Measurements from ENCODE around the gene INTS15.
"Not testable (repeated sequence)": the region's sequence is repeated elsewhere in the genome, so short reads cannot be mapped to it uniquely, and the experiment has no call there.

The INTS15 gene

DNA sequence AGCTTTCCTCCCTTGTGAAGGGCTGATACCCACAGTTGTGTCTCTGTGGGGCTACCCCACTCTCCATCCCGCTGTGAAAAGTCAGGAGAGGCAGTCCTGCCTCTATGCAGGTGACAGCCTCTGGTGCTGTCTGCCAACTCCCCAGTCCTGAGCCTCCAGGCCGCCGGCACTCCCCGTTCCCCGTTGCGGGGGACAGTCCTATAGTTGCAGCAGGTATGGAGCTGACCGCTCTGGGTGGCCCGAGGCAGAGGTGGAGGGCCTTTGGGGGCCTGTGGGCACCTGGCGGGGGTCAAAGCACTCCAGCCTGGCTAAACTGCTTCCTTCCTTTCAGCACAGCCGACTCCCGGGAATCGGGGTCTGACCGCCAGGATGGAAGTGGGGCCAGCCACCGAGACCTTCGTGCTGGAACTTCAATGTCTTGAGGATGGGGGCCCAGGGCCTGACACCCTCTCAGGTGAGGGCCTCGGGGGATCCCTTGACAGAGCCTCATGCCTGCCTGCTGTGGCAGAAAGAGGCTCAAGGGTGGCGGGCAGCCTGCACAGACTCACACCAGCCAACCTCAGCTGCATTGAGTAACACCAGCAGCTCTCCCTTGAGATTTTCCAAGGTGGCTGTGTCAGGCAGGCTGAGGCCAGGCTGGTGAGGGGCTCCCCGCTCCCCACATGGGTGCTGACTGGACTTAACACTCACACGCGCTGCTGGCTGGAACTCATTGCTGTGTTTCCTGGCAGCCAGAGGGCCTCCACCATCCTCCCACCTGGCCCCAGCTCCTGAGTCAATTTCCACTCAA is 27.2 kb downstream of the INTS15 start:
- DNase-seq (ENCODE audit: low read depth in 2 of 2): no peak

DNA sequence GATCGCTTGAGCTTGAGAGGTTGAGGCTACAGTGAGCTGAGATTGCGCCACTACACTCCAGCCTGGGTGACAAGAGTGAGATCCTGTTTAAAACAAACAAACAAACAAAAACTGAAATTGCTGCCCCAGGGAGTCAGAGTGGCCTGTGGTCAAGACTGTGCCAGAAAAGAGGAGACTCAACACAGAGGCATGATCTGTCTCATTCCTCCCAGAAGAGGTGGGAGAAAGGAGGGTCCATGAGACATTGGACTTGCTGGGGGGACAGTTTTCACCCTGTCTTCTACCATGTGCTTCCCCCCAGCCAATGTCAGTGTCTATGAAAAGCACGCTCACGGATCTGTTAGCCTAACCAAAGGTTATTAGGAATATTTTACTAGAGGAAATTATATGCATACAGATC is 28.8 kb downstream of the INTS15 start:
- DNase-seq (ENCODE audit: low read depth in 2 of 2): no peak

DNA sequence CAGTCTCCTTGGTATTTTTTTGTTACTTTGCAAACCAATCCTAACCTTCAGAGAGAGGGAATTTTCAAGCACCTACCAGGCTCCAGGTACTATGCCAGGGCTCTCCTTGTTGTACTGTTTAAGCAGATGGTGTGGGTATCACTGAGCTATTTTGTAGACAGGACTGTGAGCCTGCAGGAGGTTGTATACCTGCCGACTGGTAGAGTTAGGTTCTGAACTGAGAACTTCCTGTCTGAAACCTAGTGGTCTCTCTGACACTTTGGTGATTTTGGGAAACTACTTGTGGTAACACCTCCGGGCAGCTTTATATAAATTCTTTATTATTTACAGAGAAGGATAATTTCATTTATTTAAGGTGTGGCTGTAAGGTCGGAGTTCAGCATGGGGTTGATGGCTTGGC is 30.1 kb downstream of the INTS15 start:
- no peak for DNase-seq (ENCODE audit: low read depth in 2 of 2)

DNA sequence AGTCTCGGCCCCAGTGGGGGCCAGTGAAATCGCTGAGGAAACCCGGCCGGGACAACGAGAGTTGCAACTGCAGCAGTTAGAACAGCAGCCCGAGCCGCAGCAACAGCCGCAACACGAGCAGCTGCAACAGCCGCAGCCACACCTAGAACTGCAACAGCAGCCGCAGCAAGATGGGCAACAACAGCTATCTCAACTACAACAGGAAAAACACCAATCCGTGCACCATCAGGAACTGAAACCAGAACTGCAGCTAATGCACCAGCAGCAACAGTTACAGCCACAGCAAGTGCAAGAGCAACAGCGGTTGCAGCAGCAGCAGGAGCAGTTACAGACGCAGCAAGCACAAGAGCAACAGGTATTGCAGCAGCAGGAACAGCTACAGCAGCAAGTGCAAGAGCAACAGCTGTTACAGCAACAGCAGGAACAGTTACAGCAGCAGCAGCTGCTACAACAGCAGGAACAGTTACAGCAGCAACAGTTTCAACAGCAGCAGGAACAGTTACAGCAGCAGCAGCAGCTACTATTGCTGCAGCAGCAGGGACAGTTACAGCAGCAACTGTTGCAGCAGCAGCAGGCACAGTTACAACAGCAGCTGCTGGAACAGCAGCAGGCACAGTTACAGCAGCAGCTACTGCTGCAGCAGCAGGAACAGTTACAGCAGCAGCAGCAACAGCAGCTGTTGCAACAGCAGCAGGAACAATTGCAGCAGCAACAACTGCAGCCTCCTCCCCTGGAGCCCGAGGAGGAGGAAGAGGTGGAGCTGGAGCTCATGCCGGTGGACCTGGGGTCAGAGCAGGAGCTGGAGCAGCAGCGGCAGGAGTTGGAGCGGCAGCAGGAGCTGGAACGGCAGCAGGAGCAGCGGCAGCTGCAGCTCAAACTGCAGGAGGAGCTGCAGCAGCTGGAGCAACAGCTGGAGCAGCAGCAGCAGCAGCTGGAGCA is 31.6 kb downstream of the INTS15 start:
- no peak for DNase-seq (ENCODE audit: low read depth in 2 of 2)

DNA sequence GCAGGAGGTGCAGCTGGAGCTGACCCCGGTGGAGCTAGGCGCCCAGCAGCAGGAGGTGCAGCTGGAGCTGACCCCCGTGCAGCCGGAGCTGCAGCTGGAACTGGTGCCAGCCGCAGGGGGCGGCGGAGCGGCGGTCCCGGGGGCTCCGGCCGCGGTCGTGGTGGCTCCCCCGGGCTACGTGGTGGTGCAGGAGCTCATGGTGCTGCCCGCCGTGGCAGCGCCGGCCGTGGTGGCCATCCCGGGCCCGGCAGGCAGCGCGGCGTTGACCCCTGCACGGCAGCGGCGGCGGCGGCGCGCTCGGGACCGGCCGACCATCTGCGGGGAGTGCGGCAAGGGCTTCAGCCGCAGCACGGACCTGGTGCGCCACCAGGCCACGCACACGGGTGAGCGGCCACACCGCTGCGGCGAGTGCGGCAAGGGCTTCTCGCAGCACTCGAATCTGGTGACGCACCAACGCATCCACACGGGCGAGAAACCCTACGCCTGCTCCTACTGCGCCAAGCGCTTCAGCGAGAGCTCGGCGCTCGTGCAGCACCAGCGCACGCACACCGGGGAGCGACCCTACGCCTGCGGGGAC is 32.4 kb downstream of the INTS15 start:
- DNase-seq (ENCODE audit: low read depth in 2 of 2): no peak

DNA sequence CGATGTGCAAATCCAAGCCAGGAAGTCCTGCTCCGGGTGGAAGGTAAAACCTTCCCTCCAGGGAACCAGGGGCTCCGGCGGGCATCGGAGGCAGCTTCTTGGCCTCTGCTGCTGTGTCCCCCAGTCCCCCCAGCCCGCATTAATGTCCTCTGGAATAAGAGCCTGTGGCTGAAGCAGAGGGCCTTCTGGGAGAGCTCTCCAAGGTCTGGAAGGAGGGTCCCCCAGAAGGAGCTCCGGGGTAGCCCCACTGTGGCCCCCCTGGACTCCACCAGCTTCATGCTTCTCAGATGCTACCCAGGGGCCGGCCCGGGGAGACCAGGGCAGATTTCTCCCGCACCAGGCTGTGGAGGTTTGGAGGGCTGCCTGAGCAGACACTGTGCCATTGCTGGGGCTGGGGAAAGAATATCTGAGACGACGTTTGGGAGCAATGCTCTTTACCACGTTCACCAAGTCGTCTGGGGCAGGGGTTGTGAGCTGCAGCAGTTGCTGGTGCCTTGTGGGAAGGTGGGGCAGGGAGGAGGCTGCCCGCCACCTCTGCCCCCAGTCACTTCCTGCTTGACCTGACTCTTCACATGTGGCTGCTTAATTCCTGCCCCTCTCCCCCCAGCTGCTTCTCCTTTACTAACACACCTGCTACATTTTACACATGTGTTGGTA is 33.9 kb downstream of the INTS15 start:
- DNase-seq (ENCODE audit: low read depth in 2 of 2): no peak

GRCh38 chr7:6624246-6624611 is 34.4 kb downstream of the INTS15 start:
- DNase-seq (ENCODE audit: low read depth in 2 of 2): no peak

DNA sequence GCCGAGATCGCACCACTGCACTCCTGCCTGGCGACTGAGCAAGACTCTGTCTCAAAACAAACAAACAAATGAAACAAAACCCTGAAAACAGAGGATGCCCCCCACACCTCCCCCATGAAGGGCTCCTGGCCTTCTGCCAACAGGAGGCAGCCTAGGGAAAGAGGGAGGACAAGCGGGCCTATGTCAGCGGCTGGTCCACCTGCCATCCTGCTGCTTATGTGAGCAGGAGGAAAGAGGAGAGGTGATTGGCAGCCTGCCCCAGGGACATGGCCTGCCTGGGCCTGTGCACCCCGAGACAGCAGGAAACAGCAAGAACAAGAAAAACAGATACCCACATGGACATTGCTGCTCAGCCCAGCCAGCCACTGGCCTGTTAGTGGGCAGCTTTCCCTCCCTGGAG is 38.2 kb downstream of the INTS15 start:
- no peak for DNase-seq (ENCODE audit: low read depth in 2 of 2)

DNA sequence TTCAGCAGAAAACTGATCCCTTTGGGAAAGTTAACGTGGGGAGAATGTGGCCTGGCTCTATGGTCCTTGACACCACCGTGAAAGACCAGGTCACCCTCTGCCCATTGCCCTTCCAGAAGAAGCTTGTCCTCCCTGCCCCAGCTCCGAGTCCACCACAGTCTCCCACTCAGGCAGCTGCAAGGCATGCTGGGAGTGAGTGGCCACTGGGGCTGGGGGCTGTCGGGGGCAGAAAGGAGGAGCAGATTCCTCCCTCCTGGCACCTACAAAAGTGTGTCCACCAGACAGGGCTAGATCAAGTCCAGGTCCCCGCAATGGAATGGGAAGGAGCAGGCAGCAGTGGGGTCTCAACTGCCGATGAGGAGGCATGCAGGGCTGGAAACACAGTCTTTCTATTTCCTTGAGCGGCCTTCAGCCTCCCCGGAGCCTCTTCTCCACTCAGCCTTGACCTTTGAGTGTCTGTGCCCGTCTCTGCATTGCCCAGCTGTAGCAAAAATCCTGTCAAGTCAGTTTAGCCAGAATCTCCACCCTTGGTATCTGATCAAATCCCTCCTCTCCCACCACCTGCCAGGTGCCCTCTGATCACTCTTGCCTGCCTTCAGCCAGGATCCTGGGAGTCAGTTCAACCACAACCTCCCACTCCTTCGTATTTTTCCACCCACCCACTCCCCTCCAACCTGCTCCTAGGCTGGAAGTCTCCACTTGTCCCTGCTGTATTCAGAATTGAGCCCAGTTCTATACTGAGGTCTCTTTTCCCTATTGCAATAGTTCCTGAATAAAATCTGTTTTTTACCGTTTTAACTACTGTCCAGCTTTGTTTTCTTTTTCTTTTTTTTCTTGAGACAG is 40.4 kb downstream of the INTS15 start:
- no peak for DNase-seq (ENCODE audit: low read depth in 2 of 2)

- DNase-seq (ENCODE audit: low read depth in 2 of 2): no peak
Observed at GRCh38 chr7:6631605-6632004, 41.8 kb downstream of the INTS15 start.

GRCh38 chr7:6634021-6634420 is 44.2 kb downstream of the INTS15 start:
- no peak for DNase-seq (ENCODE audit: low read depth in 2 of 2)

GRCh38 chr7:6634971-6635370 is 45.1 kb downstream of the INTS15 start:
- DNase-seq (ENCODE audit: low read depth in 2 of 2): not testable (repeated sequence)

- DNase-seq (ENCODE audit: low read depth in 2 of 2): peak; percentile 32 to 47
Observed at GRCh38 chr7:6636741-6637543, 47.1 kb downstream of the INTS15 start, which contains the start of gene ZNF316. TSS of gene ZNF316 (plus strand) at chr7:6637318. CDS start at chr7:6642410, 5,092 bp downstream.

DNA sequence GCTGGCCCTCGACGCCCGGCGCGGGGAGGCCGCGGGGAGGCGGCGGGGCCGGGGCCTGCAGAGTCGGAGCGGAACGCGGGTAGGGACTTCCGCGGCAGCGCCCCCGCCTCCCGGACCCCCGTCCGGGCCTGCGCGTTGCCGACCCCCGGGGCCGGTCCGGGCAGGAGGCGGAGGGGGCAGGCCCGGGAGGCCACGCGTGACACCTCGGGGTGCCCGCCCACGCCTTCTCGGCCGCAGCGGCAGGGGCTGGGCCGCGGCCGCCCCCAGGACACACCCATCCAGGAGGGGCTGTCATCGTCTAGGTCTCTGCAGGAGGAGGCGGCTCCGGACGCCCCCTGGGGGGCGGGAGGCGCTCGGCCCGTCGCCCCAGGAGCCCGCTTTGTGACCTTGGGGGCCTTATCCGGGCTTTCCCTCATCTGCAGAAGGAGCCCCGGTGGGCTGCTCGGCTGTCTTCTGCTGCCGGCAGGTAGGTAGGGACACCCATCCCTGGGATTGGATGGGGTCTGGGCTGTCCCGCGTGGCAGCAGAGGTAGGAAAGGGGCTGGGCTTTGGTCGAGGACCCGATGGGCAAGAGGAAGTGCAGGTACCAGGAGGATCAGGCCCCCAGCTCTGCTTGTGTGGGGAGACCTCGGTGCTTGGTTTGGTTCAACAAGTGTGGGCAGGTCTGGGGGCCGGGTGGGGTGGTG is 47.9 kb downstream of the INTS15 start:
- DNase-seq (ENCODE audit: low read depth in 2 of 2): peak; percentile 27 to 35

- DNase-seq (ENCODE audit: low read depth in 2 of 2): no peak
Observed at GRCh38 chr7:6639032-6639431, 49.2 kb downstream of the INTS15 start.

DNA sequence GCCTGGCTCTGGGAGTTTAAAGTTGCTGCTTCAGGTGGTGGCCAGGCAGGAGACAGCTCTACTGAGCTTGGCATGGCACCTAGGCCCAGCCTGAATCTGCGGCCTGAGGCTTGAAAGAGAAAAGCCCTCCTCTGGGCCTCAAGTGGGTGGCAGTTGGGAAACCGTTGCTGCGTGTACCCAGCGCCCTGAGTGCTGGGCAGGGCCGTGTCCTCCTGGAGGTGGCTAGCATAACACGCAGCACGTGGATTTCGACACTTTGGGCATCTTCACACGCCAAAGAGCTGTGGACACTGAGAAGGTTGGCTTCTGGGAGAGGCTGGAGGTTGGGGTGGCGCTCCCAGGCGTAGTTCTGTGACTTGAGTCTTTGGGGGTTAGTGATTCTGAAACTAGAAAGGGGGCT is 49.8 kb downstream of the INTS15 start:
- no peak for DNase-seq (ENCODE audit: low read depth in 2 of 2)

DNA sequence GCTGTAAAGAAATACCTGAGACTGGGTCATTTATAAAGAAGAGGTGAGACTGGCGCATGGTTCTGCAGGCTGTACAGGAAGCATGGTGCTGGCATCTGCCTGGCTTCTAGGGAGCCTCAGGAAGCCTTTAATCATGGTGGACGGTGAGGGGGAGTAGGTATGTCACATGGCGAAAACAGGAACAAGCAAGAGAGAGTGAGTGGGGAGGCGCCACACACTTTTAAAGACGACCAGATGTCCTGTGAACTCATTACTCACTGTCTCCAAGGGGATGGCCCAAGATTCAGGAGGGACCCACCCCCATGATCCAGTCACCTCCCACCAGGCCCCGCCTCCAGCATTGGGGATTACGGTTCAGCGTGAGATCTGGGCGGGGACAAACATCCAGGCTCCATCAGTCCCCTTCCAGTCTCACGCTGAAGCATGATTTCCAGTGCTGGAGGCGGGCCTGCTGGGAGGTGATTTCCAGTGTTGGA is 50.5 kb downstream of the INTS15 start:
- DNase-seq (ENCODE audit: low read depth in 2 of 2): peak in 1 of 2 experiments; percentile 33

- no peak for DNase-seq (ENCODE audit: low read depth in 2 of 2)
Observed at GRCh38 chr7:6641305-6642035, 51.6 kb downstream of the INTS15 start.

Measured in stimulated activated CD4-positive, alpha-beta T cell treated with anti-CD3 and anti-CD28 coated beads, Interleukin-12 subunit alpha, Interleukin-12 subunit beta, amount 100 ng/mL, for 24 hours (primary cell).